HG03439 (cell line): ENCODE measurements around the gene ZNF324B.
A peak's percentile ranks its signal among the peaks of the same experiment; 100 is the strongest.
"Not testable (repeated sequence)": the region's sequence is repeated elsewhere in the genome, so short reads cannot be mapped to it uniquely, and the experiment has no call there.

Experiments used
- ATAC-seq: cut with Tn5 transposase; IDR thresholded peaks from one replicate; pipeline ENCODE4 v1.9.1; 2021; ENCODE audit warnings: mild to moderate bottlenecking, moderate library complexity; ENCODE audit not compliant: unreplicated experiment

Gene ZNF324B

GRCh38 chr19:58453743-58454142, 2.3 kb downstream of the ZNF324B start:
- ATAC-seq = no peak

GRCh38 chr19:58455306-58455705, 3.9 kb downstream of the ZNF324B start:
- no peak for ATAC-seq

- no peak for ATAC-seq
Measured at GRCh38 chr19:58456111-58456510, 4.7 kb downstream of the ZNF324B start.

GRCh38 chr19:58460039-58460438, 8.6 kb downstream of the ZNF324B start:
- ATAC-seq = no peak

- peak; percentile 20 for ATAC-seq
Measured at GRCh38 chr19:58466089-58466759, 14.8 kb downstream of the ZNF324B start.

GRCh38 chr19:58466760-58467589, 15.6 kb downstream of the ZNF324B start, which contains the start of gene ZNF324:
Gene ZNF324, plus strand, starts transcription at chr19:58467080. Its CDS starts 2,106 bp downstream, at chr19:58469186.
- ATAC-seq = peak; percentile 89

- no peak for ATAC-seq
Measured at GRCh38 chr19:58468216-58468839, 16.9 kb downstream of the ZNF324B start.

- ATAC-seq = no peak
Measured at GRCh38 chr19:58469241-58470013, 18.0 kb downstream of the ZNF324B start.

GRCh38 chr19:58470837-58471543, 19.6 kb downstream of the ZNF324B start:
- not testable (repeated sequence) for ATAC-seq

GRCh38 chr19:58471736-58472135, 20.3 kb downstream of the ZNF324B start:
- ATAC-seq = no peak

- ATAC-seq = no peak
Measured at GRCh38 chr19:58473775-58474174, 22.4 kb downstream of the ZNF324B start.

GRCh38 chr19:58474291-58474996, 23.0 kb downstream of the ZNF324B start:
- ATAC-seq = no peak

- peak; percentile 5 for ATAC-seq
Measured at GRCh38 chr19:58474997-58475713, 23.7 kb downstream of the ZNF324B start.

- peak; percentile 77 for ATAC-seq
Measured at GRCh38 chr19:58475714-58476497, 24.5 kb downstream of the ZNF324B start, which contains the start of gene ZNF446. Gene ZNF446, plus strand, starts transcription at chr19:58476352. Its CDS starts 867 bp downstream, at chr19:58477219.

- no peak for ATAC-seq
Measured at GRCh38 chr19:58476498-58477015, 25.1 kb downstream of the ZNF324B start.

- no peak for ATAC-seq
Measured at GRCh38 chr19:58477130-58477529, 25.7 kb downstream of the ZNF324B start.

- ATAC-seq = no peak
Measured at GRCh38 chr19:58477871-58478270, 26.4 kb downstream of the ZNF324B start.

- no peak for ATAC-seq
Measured at GRCh38 chr19:58479303-58479702, 27.9 kb downstream of the ZNF324B start.
